GM12872 (cell line): ENCODE data around the gene TMEM178B.

Experiments used
- CTCF ChIP-seq: IDR thresholded peaks from 3 replicates; pipeline ENCODE4 v1.5.1; 2011; ENCODE audit warnings: low read depth, mild to moderate bottlenecking, low read length, moderate library complexity; ENCODE audit not compliant: insufficient read depth

The TMEM178B gene

GRCh38 chr7:141263508-141263907, 189.6 kb downstream of the TMEM178B start:
- TF ChIP-seq CTCF, result no peak

- TF ChIP-seq CTCF, result no peak
Observed at GRCh38 chr7:141263983-141264382, 190.1 kb downstream of the TMEM178B start.

GRCh38 chr7:141264511-141264910, 190.6 kb downstream of the TMEM178B start:
- no peak for TF ChIP-seq CTCF

GRCh38 chr7:141265668-141266067, 191.8 kb downstream of the TMEM178B start:
- no peak for TF ChIP-seq CTCF

- no peak for TF ChIP-seq CTCF
Observed at GRCh38 chr7:141268614-141269013, 194.8 kb downstream of the TMEM178B start.

- no peak for TF ChIP-seq CTCF
Observed at GRCh38 chr7:141271451-141271850, 197.6 kb downstream of the TMEM178B start.

GRCh38 chr7:141272417-141272816, 198.6 kb downstream of the TMEM178B start:
- TF ChIP-seq CTCF, result no peak

- TF ChIP-seq CTCF, result no peak
Observed at GRCh38 chr7:141275350-141275749, 201.5 kb downstream of the TMEM178B start.
